Stimulated activated CD4-positive, alpha-beta T cell treated with anti-CD3 and anti-CD28 coated beads, TNF-alpha, amount 100 ng/mL, for 48 hours (primary cell): Measurements from ENCODE around the gene RNF157.

Experiments used
- DNase-seq, 3 donors: peaks; one replicate each; pipeline ENCODE4 v3.0.0-alpha.2; 2020; ENCODE audit warnings: low read depth in 3 of 3

The RNF157 gene

GRCh38 chr17:76240461-76241203, at the start of gene RNF157:
RNF157 (minus strand) TSS chr17:76240493; CDS start chr17:76240240, 253 bp downstream.
- DNase-seq, result peak in 1 of 3 donors; percentile 41

- no peak for DNase-seq
These were observed 41.5 kb upstream of the RNF157 start for GRCh38 chr17:76281573-76282371.

DNA sequence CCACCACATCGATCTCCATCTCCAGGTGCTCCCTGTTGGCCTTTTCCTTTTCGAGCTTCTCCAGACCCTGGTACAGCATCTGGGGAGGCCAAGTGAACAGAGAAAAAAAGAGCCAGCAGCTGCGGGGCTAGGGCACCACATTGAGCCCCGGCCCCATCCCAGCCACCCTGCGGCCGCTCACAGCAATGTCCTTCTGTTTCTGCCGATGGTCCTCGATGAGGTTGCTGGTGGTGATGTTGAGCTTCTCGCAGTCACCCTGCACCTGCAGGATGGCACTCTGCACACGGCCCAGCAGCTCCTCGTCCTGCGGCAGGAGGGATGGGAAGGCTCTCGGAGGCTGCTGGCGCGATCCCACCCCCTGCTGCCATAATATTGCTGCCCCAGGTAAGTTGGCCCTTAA, 40.4 kb upstream of the RNF157 start:
- no peak for DNase-seq

DNA sequence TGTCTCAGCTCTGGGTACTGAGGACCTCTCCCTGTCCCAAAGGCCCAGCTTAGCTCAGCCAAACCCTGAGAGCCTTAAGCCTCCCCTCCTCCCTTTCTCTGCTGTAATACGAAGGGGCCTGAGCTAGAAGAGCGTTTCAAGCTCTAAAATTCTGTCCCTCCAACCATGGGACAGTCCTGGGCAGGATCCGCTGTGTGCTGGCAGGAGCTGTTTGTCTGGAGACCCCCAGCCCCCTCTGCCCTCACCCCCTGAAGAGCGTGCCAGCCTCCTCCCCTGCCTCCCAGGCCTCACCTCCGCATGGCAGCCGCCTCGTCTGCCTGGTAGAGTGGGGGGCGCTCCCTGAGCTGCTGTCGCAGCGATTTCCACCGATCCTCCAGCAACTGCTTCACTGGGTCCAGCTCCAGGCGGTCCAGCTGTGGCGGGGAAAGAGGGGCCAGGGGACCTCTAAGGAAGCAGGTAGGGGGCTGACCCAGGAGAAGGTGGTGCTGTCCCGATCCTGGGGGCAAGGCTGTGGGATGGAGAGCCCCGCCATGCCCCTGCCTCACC, 39.5 kb upstream of the RNF157 start:
- DNase-seq, result no peak

DNA sequence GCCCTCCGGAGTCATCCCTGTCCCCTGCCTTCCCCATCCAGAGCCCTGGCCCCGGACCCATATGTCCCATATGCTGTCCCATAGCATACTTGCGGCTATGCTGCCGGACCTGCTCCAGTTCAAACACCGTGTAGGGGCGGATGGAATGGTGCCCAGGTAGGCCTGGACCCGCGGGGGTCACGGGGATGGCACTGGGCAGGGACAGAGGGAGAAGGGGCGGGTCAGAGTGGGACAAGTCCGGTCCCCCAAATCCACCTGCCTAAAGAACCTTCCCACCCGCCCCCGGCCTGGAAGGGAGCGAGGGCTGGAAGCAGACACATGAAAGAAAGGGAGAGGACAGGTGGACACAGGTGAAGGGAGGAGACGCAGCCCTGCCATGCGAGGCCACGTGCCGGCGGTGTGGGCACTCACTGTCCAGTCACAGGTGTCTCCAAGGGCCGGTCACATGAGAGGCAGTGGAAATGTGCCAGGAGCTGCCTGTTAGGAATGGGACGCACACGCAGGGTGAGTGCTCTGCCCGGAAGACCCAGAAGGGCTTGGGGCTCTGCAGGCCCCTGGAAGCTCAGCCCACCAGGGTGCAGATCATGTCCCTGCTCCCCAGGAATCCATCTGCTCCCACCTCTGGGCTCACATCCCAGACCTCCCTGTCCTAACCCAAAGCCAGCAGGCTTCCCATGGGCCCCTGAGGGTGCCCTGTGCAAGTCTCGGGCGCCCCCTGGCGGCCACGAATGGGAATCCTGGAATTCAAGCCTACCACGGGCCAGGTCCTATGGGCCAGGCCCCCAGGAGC, 38.9 kb upstream of the RNF157 start:
- DNase-seq, result peak; percentile 66 to 84 (median 79)

DNA sequence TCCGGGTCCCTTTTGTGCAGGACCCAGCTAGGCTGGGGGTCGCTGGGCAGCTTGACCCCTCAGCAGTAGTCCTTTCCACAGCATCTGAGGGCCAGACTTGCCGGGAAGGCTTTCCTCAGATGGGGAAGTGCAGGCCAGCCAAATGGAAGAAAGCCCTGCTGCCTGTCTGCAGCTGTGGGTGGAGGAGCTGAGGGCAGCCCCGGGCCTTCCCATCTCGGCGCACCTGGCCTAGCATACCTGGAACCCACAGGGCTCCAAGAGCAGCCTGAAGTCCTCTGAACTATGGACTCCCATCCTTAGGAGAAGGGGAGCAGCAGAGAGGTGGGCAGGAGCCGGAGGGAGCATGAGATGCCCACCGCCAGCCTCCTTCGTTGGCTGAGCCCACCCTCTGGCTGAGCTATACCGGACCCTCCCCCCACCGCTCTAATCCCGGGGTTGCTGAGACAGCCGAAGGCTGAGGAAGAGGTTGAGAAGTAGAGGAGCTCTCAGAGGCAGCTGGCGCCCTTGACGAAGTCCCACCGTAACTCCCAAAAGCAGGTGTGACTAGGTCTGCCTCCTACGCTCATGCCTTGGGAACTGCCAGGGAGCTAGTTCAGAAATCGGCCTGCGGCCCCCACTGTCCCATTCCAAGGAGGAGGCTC, 38.1 kb upstream of the RNF157 start:
- DNase-seq, result no peak

DNA sequence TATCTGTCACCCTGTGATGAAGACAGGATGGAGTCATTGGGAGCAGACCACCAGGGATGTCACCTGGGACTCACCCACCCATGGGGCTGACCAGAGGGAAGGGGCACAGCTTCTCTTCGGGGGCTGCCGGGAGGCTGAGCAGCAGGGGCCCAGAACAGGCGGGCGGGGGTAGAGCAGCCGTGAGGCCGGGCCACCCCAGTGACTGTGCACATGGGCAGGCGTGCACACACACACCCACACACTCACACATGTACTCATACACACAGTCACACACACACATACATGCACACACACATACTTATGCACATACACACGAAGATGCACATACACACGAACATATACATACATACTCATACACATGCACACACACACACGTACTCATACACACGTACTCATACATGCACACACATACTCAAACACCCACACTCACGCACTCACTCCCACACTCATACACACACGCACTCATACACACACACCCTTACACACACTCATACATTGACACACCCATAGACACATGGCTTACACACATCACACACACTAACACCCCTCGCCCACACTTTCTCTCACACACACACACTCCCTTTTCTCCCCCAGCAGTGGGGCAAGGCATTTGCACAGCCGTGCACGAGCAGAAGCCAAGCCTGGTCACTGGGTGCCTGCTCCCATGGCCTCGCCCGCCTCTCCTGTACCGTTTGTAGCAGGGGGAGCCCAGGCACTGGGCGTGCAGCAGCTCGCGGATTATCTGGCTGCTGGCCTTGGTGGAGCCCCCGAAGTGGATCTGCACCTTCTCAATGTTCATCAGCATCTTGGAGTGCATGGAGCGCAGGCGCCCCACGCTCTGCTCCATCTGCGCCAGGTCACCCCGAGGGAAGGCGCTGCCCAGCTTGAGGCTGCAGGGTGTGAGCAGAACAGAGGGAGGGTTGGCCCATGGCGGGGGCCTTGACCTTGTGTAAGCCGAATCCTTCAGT, 37.3 kb upstream of the RNF157 start:
- no peak for DNase-seq

- no peak for DNase-seq
These were observed 36.4 kb upstream of the RNF157 start for GRCh38 chr17:76276461-76277299.

DNA sequence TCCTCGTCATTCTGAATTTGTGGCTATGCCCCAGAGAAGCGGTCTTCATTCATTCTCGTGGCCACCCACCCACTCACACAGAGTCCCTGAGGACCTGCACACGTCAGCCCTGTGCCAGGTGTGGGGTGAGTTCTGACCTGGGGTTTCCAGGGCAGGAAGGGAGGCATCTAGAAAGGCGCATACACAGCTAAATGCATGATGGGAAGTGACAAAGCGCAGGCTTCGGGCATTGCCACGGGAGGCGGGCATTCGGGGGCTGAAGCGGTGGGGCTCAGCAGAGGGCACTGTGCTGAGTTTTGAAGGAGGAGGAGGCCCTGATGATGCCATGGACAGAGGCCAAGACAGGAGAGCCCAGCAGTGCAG, 35.8 kb upstream of the RNF157 start:
- DNase-seq, result no peak

GRCh38 chr17:76275382-76276068, 35.2 kb upstream of the RNF157 start:
- no peak for DNase-seq

GRCh38 chr17:76274112-76274956, 34.0 kb upstream of the RNF157 start:
- no peak for DNase-seq

GRCh38 chr17:76273445-76274111, 33.3 kb upstream of the RNF157 start:
- no peak for DNase-seq

DNA sequence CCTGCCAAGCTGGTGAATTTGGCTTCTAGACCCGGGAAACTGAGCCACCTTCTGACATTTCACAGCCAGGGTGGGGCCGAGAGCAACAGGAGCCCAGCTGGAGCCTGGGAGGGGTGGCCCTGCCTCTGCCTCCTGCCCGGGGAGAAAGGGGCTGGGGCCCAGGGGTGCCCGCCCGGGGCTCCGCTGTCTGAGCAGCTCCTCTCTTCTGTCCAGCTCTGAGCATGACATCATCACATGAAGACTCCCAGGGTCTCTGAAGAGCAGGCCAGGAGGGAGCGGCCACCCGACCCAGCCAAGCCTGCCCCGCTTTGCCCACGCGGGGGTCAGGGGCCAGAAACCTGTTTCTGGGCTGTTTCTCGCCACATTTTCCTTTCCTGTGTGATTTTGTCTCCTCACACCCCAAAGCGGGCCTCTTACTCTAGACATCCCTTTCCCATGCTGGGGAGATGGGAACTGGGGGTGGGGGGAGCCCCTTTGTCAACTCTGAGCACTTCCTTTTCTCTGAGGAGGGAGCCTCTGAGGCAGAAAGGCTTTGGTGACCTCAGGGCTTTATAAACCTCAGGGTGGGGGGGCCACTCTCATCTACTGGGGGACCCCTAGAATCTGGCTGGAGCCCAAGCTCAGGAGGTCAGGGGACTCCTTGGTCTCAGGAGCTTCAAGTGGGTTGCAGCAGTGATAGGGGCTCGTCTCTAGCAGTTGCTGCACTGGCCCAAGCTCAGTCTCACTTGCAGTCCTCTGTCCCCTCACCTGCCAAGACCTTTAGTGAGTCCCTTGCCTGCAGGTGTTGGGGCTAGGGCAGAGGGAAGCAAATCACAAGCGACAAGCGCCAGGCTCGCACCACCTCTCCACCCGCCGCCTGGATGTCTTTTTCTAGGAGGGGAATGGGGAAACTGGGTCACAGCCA, 32.5 kb upstream of the RNF157 start:
- peak in 2 of 3 donors; percentile 47 to 68 for DNase-seq

GRCh38 chr17:76271669-76272540, 31.6 kb upstream of the RNF157 start:
- peak; percentile 72 to 83 (median 83) for DNase-seq
